D721Med (cell line): ENCODE results near the gene TJP3.

Source experiments
- DNase-seq: peaks from one replicate; pipeline ENCODE4 v3.0.0; 2011; ENCODE audit warnings: low spot score; ENCODE audit not compliant: insufficient read length
- FAIRE-seq: peaks from 2 replicates; lab custom pipeline; 2011; peaks lifted over from hg19 to GRCh38; lab: Jason Lieb, UNC
- CTCF ChIP-seq: IDR thresholded peaks from 2 replicates; pipeline ENCODE4 v1.5.1; 2012; ENCODE audit warnings: mild to moderate bottlenecking, control low read depth; ENCODE audit not compliant: insufficient read depth; ENCODE audit errors: missing control alignments

The TJP3 gene

GRCh38 chr19:3793799-3794198, 85.6 kb downstream of the TJP3 start:
- TF ChIP-seq CTCF: no peak
- DNase-seq (no peak), FAIRE-seq (no peak)

- DNase-seq (no peak), FAIRE-seq (no peak)
- TF ChIP-seq CTCF: no peak
Observed at GRCh38 chr19:3796358-3796757, 88.2 kb downstream of the TJP3 start.

GRCh38 chr19:3798137-3798536, 90.0 kb downstream of the TJP3 start:
- TF ChIP-seq CTCF: no peak
- DNase-seq (no peak), FAIRE-seq (no peak)
